T1000 (cell line): Measurements from ENCODE around the gene SPTLC3.

Source experiments
- DNase-seq: peaks from one replicate; lab custom pipeline; 2025; ENCODE audit warnings: mixed read lengths; lab: John Stamatoyannopoulos, UW

The SPTLC3 gene

GRCh38 chr20:13031751-13032150, 23.0 kb downstream of the SPTLC3 start:
- DNase-seq = no peak

DNA sequence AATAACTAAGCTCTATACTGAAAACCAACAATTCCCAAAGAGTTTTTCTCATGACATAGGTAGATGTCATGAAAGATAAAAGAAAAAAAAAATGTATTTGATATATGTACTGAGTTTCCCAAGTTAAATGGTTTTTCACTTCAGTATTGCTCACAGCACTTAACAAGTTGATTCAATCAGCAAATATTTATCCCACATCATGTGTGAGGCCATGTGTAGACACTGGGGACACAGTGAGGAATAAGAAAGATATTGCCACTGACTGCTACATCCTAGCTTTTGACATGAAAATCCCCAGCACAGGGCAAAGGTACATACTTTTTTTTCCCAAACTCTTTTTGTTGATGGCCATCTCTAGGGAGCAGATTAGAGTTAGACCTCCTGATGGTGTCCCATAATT, 25.3 kb downstream of the SPTLC3 start:
- no peak for DNase-seq

GRCh38 chr20:13034936-13035335, 26.2 kb downstream of the SPTLC3 start:
- no peak for DNase-seq

DNA sequence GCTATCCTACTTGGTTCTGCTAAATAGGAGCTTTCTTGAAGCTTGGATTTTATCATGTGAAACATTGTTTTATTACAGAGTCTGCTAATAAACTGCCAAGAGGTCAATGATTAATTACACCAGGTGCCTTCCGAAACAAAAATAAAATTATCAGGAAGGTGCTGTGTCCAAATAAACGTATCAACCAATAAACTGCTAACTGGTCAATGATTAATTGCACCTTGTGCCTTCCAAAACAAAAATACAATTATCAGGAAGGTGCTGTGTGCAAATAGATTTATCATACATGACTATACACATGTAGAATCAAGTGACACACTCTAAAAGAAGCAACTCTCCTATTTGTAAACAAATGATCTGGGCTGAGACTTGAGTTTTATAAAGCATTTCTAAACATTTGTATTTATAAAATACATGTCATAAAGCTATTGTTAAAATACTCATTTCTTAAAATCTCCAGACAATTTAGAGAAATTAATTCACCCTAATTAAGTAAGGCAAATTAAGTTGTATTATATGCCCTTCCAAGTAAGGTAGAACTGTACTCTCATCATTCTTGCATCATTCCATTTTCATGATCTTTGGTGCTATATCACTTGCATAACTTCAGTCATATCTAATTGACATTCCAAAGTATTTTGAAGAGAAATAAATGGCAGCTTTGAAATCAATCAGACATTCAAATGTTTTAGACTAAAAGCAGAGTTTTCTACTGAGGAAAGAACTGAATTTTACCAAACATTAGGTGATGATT, 26.8 kb downstream of the SPTLC3 start:
- no peak for DNase-seq

DNA sequence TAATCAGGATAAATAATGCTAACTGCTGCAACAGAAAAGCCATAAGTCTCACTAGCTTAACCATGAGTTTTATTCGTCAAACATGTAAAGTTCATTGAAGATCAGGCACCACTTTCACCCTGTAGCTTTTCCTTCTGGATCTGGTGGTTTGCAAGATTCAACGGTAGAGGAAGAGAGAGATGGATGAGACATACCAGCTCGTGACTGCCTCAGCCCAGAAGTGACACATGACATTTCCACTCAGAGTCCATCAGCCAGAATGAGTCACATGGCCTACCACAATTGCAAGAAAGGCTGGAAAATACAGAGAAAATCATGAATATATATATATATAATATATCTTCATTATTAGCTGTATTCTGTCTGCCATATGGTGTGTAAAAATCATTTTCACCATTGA, 29.0 kb downstream of the SPTLC3 start:
- no peak for DNase-seq

DNA sequence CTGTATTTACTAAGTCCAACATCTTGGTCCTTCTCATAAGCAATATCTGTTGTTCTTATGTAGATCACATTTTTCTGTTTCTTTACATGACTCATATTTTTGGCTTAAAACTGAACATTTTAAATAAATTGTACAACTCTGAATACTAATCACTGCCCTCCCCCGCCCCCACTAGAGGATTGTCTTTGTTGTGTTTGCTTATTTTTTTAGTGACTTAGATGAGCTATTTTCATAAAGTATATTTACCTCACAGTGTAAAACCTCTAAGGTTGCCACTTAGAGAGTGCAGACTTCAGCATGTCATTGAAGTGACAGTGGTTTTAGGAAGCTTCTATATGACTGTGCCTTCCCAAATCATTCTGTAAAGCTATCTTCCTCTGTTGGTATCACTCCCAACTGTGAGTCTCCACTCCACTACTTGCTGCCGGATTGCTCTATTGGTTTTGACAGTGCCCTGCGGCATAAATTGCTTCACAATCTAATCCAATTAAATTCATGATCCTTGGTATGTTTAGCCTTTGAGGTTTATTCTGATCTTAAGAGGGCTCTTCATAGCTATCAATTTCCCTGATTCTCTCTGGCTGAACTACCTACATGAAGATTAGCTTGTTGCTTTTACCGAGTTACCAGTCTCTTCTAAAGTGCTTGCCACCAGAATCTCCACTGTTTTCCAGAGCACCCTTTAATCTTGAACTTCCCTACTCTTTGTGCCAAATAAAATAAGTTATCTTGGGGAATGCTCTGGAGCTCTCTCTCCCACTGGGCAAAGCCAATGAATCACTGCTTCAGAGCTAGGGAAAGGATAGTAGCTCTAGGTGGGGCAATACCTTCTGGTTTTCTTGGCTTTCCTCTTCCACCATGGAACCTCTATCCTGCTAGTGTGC, 33.0 kb downstream of the SPTLC3 start:
- no peak for DNase-seq

GRCh38 chr20:13042458-13042794, 33.7 kb downstream of the SPTLC3 start:
- no peak for DNase-seq

DNA sequence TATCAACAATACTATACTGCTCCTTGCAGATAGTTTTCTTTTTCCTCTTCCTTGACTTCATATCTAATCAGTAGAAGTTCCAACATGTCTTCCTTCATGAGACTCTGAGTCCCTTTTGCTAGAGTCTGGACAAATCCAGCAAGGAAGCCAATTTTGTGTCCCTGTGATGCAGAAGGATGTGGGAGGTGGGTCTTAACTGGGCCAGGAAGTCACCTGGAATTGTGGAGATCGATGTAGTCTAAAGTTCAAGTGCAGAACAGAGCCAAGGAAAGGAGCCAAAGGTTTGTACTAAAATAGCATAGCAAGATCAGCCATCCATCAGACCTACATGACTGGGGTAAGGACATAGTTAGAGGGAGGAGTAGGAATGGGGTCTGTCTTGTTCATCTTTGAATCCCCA, 37.6 kb downstream of the SPTLC3 start:
- no peak for DNase-seq

GRCh38 chr20:13054011-13054410, 45.2 kb downstream of the SPTLC3 start:
- no peak for DNase-seq

GRCh38 chr20:13058666-13059389, 50.1 kb downstream of the SPTLC3 start:
- DNase-seq = no peak

DNA sequence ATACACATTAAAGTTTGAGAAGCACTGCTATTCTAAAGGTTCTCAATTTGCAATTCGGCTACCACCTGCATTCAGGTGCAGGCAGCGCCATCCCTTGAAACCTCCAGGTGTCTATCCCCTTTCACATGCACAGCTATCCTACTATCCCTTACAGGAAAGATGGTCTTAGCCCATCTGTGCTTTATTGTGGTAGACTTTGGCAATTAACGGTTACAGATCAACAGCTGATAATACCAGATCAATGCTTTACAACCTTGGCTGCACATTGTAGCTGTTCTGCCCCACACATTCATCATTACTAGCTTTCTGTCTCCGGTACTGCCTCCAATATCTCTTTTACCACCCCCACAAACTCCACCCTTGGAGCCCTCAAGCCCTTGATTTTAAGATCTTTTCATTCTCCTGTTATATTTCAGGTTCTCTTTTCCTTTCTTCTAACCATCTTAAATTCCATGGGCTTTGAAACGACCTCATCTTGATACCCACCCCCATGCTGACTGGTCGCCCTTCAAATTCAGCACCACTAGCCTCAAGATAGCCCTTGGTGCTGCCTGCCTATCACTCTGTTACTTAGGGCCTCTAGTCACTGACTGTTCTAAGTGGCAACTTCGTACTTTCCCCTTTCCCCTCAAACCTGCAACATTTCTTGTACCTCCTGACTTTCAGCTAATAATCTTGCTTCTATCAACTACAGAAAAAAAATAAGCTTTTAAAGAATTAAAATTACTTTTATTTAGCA, 50.8 kb downstream of the SPTLC3 start:
- no peak for DNase-seq

GRCh38 chr20:13060327-13060726, 51.6 kb downstream of the SPTLC3 start:
- no peak for DNase-seq

GRCh38 chr20:13061381-13061780, 52.6 kb downstream of the SPTLC3 start:
- no peak for DNase-seq

- no peak for DNase-seq
Observed at GRCh38 chr20:13062789-13063188, 54.0 kb downstream of the SPTLC3 start.

- no peak for DNase-seq
Observed at GRCh38 chr20:13068336-13068735, 59.6 kb downstream of the SPTLC3 start.

DNA sequence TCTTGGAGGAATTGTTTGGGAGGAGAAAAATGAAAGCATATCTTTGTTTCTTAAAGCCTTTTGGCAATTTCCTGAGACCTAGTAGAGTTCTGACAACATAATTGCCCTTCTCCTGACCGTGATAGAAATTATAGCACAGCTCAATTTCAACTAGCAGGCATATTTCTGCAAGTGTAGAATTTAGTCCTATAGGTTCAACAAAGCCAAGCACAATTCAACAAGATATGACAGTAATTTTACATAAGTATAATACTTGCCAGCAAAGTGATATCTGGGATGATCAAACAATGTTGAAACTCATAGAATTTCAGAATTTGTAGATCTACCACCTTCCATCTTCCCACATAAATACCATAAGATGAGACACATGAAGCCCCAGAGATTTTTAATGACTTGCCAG, 73.1 kb downstream of the SPTLC3 start:
- no peak for DNase-seq

DNA sequence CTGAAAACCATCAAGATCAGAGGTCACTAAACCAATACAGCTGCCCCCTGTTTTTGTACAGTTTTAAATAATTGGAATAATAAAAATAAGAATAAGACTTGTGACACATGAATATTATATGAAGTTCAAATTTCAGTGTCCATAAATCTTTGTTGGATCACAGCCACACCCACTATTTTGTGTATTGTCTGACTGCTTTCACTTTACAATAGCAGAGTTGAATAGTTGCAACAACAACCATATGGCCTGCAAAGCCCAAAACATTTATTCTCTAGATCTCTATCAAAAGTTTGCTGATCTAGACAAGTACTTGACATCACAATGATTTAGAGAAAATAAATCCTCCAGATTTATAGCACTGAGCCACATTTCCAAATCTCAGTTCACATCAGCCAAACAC, 73.6 kb downstream of the SPTLC3 start:
- DNase-seq = no peak

DNA sequence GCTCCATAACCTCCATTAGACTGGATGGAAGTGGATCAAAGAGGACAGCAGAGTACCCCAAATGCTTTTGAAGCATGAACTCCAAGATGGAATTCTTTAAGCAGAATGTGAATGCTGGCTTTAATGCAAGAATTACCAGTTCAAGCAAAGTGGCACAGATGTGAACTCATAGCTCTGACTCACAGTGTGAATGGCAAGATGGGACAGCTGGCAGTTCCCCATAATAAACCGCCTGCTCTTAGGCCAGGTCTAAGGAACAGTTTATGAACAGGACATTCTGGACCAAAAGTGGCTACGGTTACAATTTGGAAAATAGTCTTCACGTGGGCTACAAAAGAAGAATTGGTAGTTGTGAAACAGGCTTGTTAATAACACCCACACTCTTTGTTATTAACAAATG, 76.5 kb downstream of the SPTLC3 start:
- DNase-seq = no peak

DNA sequence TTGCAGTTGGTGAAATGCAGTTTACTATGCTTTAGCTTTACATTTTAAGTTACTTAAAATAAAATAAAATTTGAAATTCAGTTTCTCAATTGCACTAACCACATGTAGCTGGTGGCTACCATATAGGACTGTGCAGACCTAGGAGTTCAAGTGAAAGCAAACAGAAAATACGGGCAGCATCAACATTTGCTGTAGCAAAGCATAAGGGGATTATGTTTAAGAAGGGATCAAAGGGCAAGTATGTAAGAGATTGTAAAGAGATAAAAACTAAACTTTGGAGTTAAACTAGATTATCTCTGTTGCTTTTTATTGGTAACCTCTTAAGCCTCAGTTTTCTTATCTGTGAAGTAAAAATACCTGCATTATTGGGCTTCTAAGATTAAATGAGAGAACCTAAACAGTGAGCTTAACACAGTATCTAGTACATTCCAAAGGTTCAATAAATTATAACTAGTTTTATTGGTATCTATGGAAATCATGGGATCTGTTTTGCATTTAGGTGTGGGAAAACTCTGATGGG, 81.2 kb downstream of the SPTLC3 start:
- no peak for DNase-seq

DNA sequence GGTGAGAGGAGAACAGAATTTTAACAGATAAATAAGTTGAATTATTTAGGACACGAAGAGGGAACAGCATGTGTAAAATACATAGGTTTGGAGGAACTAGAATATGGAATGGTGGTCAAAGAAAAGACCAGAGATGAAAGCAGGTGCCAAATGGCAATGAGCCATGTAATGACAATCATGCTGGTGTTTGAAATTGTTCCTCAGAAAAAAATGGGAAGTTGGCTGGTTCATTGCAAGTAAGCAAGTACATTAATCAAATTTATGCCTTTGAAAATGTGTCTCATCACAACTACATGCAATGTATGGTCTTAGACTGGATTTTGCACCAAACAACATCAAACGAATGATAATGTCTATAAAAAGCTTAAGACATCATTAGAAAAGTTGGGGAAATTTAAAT, 83.3 kb downstream of the SPTLC3 start:
- DNase-seq = no peak

GRCh38 chr20:13094976-13095375, 86.2 kb downstream of the SPTLC3 start:
- no peak for DNase-seq
